H1 (cell line): Measurements from ENCODE around the gene CCNL2. TPM values are rescaled to one million over a fixed set of nuclear protein-coding genes. Genes with fewer than 3 reads are reported as not detected.

Experiments used
- CTCF ChIA-PET: fragments of 300-600 bp; sonication (Branson Sonifier 250); formaldehyde crosslinking; loops from one replicate; lab custom pipeline; 2021; ENCODE audit not compliant: partially characterized antibody; lab: Charles Lee
- POLR2A ChIA-PET: fragments of 300-600 bp; sonication (Branson Sonifier 250); formaldehyde crosslinking; loops from one replicate; lab custom pipeline; 2021; ENCODE audit warnings: inconsistent platforms; ENCODE audit not compliant: partially characterized antibody; lab: Charles Lee
- DNase-seq, 2 experiments: peaks; one replicate each; pipeline versions ENCODE4 v3.0.0 to v3.0.0-alpha.2; 2010 to 2022; ENCODE audit warnings: low spot score in 2 of 2, low read depth in 1 of 2, mixed read lengths in 1 of 2
- FAIRE-seq: peaks from 2 replicates; lab custom pipeline; 2011; peaks lifted over from hg19 to GRCh38; lab: Jason Lieb, UNC
- H2AFZ ChIP-seq: 2 replicates; pipeline ENCODE4 v1.8.1; 2012; ENCODE audit warnings: low read length, inconsistent platforms
- H2AK5ac ChIP-seq: 2 replicates; pipeline ENCODE4 v1.6.1; 2013; ENCODE audit warnings: low read depth, low read length
- H2BK120ac ChIP-seq: replicated peaks from 2 replicates; pipeline ENCODE3; 2013; ENCODE audit warnings: low read depth, low read length, inconsistent platforms
- H2BK12ac ChIP-seq: 2 replicates; pipeline ENCODE4 v1.6.1; 2013; ENCODE audit warnings: low read depth, low read length
- H2BK15ac ChIP-seq: 2 replicates; pipeline ENCODE4 v1.6.1; 2013; ENCODE audit warnings: low read length
- H2BK20ac ChIP-seq: 2 replicates; pipeline ENCODE4 v1.6.1; 2013; ENCODE audit warnings: low read length
- H2BK5ac ChIP-seq: 2 replicates; pipeline ENCODE4 v1.6.1; 2013; ENCODE audit warnings: low read depth, low read length
- H3K14ac ChIP-seq: 2 replicates; pipeline ENCODE4 v1.6.1; 2013; ENCODE audit warnings: inconsistent platforms; ENCODE audit not compliant: insufficient read length
- H3K18ac ChIP-seq: 2 replicates; pipeline ENCODE4 v1.6.1; 2013; ENCODE audit warnings: low read length; ENCODE audit errors: extremely low read depth
- H3K23ac ChIP-seq: 2 replicates; pipeline ENCODE4 v1.6.1; 2013; ENCODE audit warnings: inconsistent platforms; ENCODE audit not compliant: insufficient read length
- H3K23me2 ChIP-seq: 2 replicates; pipeline ENCODE4 v1.6.1; 2013; ENCODE audit warnings: low read depth, low read length
- H3K27ac ChIP-seq: 2 replicates; pipeline ENCODE4 v1.6.1; 2011; ENCODE audit warnings: low read depth, low read length, inconsistent platforms
- H3K27me3 ChIP-seq, 4 experiments: replicated peaks in 1 of 4; 1 replicate in 1 of 4; 2 replicates in 3 of 4; pipeline versions ENCODE4 v1.6.1 to v1.8.1; 2011 to 2013; ENCODE audit warnings: low read length in 3 of 4, mild to moderate bottlenecking in 3 of 4, inconsistent platforms in 2 of 4, mixed read lengths in 2 of 4, moderate library complexity in 1 of 4; ENCODE audit not compliant: control insufficient read depth in 3 of 4, insufficient read depth in 3 of 4; ENCODE audit errors: extremely low read depth in 1 of 4
- H3K36me3 ChIP-seq, 4 experiments: 2 replicates each; pipeline versions ENCODE4 v1.6.1 to v1.8.1; 2011 to 2013; ENCODE audit warnings: mild to moderate bottlenecking in 4 of 4, low read length in 3 of 4, moderate library complexity in 2 of 4, control low read depth in 1 of 4, inconsistent platforms in 1 of 4; ENCODE audit not compliant: insufficient read depth in 4 of 4, control insufficient read depth in 2 of 4
- H3K4ac ChIP-seq: replicated peaks from 2 replicates; pipeline ENCODE3; 2013; ENCODE audit warnings: low read length, low read depth, mixed read lengths, inconsistent platforms; ENCODE audit not compliant: insufficient read length
- H3K4me1 ChIP-seq, 4 experiments: replicated peaks in 1 of 4; 1 replicate in 1 of 4; 2 replicates in 3 of 4; pipeline versions ENCODE4 v1.6.1 to v1.8.1; 2011 to 2013; ENCODE audit warnings: low read length in 3 of 4, inconsistent platforms in 2 of 4, mixed read lengths in 1 of 4; ENCODE audit not compliant: insufficient read depth in 4 of 4, control insufficient read depth in 3 of 4
- H3K4me2 ChIP-seq, 2 experiments: 2 replicates each; pipeline versions ENCODE4 v1.6.1 to v1.8.1; 2011 to 2013; ENCODE audit warnings: low read depth in 2 of 2, low read length in 2 of 2, control low read depth in 1 of 2, inconsistent platforms in 1 of 2, mild to moderate bottlenecking in 1 of 2; ENCODE audit not compliant: insufficient read depth in 1 of 2
- H3K4me3 ChIP-seq, 4 experiments: fragments of 200-600, 300-600 bp in 1 of 4; sonication (generic), shearing (Covaris generic), sonication (Bioruptor Twin) in 1 of 4; 2 replicates each; pipeline versions ENCODE4 v1.5.1 to v1.8.1; 2011 to 2016; ENCODE audit warnings: low read length in 4 of 4, low read depth in 3 of 4, control low read depth in 2 of 4, inconsistent platforms in 2 of 4, mild to moderate bottlenecking in 2 of 4, mixed read lengths in 1 of 4, moderate library complexity in 1 of 4; ENCODE audit not compliant: insufficient read depth in 2 of 4; ENCODE audit errors: extremely low read depth in 1 of 4
- H3K56ac ChIP-seq: replicated peaks from 2 replicates; pipeline ENCODE3; 2013; ENCODE audit warnings: low read depth, mild to moderate bottlenecking, mixed read lengths, low read length, inconsistent platforms; ENCODE audit not compliant: insufficient read length
- H3K79me1 ChIP-seq: 2 replicates; pipeline ENCODE4 v1.6.1; 2013; ENCODE audit warnings: low read depth, low read length, control low read depth
- H3K79me2 ChIP-seq, 2 experiments: 2 replicates each; pipeline versions ENCODE4 v1.6.1 to v1.8.1; 2012 to 2013; ENCODE audit warnings: low read length in 2 of 2, mild to moderate bottlenecking in 2 of 2, inconsistent platforms in 1 of 2; ENCODE audit not compliant: insufficient read depth in 2 of 2, control insufficient read depth in 1 of 2
- H3K9ac ChIP-seq, 4 experiments: replicated peaks in 1 of 4; 1 replicate in 1 of 4; 2 replicates in 3 of 4; pipeline versions ENCODE4 v1.6.1 to v1.8.1; 2011 to 2013; ENCODE audit warnings: low read depth in 3 of 4, low read length in 3 of 4, control low read depth in 2 of 4, mild to moderate bottlenecking in 2 of 4, moderate library complexity in 2 of 4, inconsistent platforms in 1 of 4; ENCODE audit errors: extremely low read depth in 1 of 4
- H3K9me3 ChIP-seq, 2 experiments: 2 replicates each; pipeline versions ENCODE4 v1.6.1 to v1.8.1; 2012 to 2013; ENCODE audit warnings: mild to moderate bottlenecking in 2 of 2, moderate library complexity in 2 of 2, control low read depth in 1 of 2, inconsistent platforms in 1 of 2, low read depth in 1 of 2, low read length in 1 of 2, mixed read lengths in 1 of 2; ENCODE audit not compliant: insufficient read depth in 2 of 2
- H4K20me1 ChIP-seq, 2 experiments: replicated peaks in 1 of 2; 2 replicates each; pipeline versions ENCODE3 to v1.8.1; 2011 to 2013; ENCODE audit warnings: inconsistent platforms in 2 of 2, low read length in 2 of 2, mild to moderate bottlenecking in 1 of 2; ENCODE audit not compliant: insufficient read depth in 2 of 2, control insufficient read depth in 1 of 2
- H4K5ac ChIP-seq: 2 replicates; pipeline ENCODE4 v1.6.1; 2013; ENCODE audit warnings: low read length, low read depth, mixed read lengths, inconsistent platforms; ENCODE audit not compliant: insufficient read length
- H4K8ac ChIP-seq: 2 replicates; pipeline ENCODE4 v1.8.0; 2013; ENCODE audit warnings: mild to moderate bottlenecking, moderate library complexity, low read length, inconsistent platforms; ENCODE audit not compliant: insufficient read depth; ENCODE audit errors: extremely low read depth
- H4K91ac ChIP-seq: replicated peaks from 2 replicates; pipeline ENCODE3; 2013; ENCODE audit warnings: low read length, mixed read lengths, inconsistent platforms; ENCODE audit not compliant: insufficient read length
- BRCA1 ChIP-seq: IDR thresholded peaks from 2 replicates; pipeline ENCODE4 v1.6.1; 2012; ENCODE audit warnings: low read depth, low read length, improper control_type of control experiment
- CHD1 ChIP-seq: IDR thresholded peaks from 2 replicates; pipeline ENCODE4 v1.6.1; 2012; ENCODE audit warnings: low read depth, low read length, improper control_type of control experiment
- CREB1 ChIP-seq: IDR thresholded peaks from 2 replicates; pipeline ENCODE4 v1.6.1; 2012; ENCODE audit warnings: inconsistent platforms
- NANOG ChIP-seq: IDR thresholded peaks from 2 replicates; pipeline ENCODE4 v1.6.1; 2011; ENCODE audit warnings: low read length, low read depth, mild to moderate bottlenecking, inconsistent platforms; ENCODE audit not compliant: insufficient read depth, poor library complexity, severe bottlenecking
- NRF1 ChIP-seq: IDR thresholded peaks from 2 replicates; pipeline ENCODE4 v1.6.1; 2011; ENCODE audit warnings: mild to moderate bottlenecking, low read depth, low read length, improper control_type of control experiment
- SIN3A ChIP-seq, 2 experiments: IDR thresholded peaks in 1 of 2; conservative IDR thresholded peaks in 1 of 2; 2 replicates each; pipeline ENCODE4 v1.6.1; 2011 to 2012; ENCODE audit warnings: low read length in 2 of 2, improper control_type of control experiment in 1 of 2, low read depth in 1 of 2, mild to moderate bottlenecking in 1 of 2
- WGBS, 2 experiments: shearing (Covaris generic) in 1 of 2; methylation state at CpG; one replicate each; pipeline versions ENCODE4 v1.1.6 to v1.1.7; 2013 to 2015; ENCODE audit warnings: low lambda C conversion rate in 2 of 2, mixed read lengths in 2 of 2, inconsistent platforms in 1 of 2, low coverage in 1 of 2, missing lambda C conversion rate in 1 of 2; ENCODE audit not compliant: insufficient replicate concordance in 2 of 2, insufficient coverage in 1 of 2, insufficient read length in 1 of 2; ENCODE audit errors: extremely low coverage in 1 of 2, missing lambda C conversion rate in 1 of 2; 5-methylcytosine and 5-hydroxymethylcytosine counted together
- polyA plus RNA-seq, 7 experiments: library from polyadenylated mRNA; depleted of rRNA in 3 of 7; stranded (reverse) in 5 of 7; unstranded in 2 of 7; fragments of >200 nt in 5 of 7; fragments of 200-250 nt in 2 of 7; gene quantifications; 1 replicate in 5 of 7; 2 replicates in 1 of 7; 4 replicates in 1 of 7; pipeline versions ENCODE4 v1.2.1 to v1.2.3, GENCODE V29; 2011 to 2013; ENCODE audit warnings: missing spikeins in 2 of 7, mixed read lengths in 2 of 7
- total RNA-seq: library from RNA; stranded (reverse); fragmentation: NEBNext Ultra II Directional; extraction: Animal tissue kit (Norgen Biotek cat#: 25700); gene quantifications from 2 replicates; pipeline ENCODE4 v1.2.1, GENCODE V29; 2021
- TF ChIP-seq, protein P1 (sequence below): IDR thresholded peaks from 2 replicates; pipeline ENCODE4 v1.6.1; 2012; ENCODE audit warnings: low read length, inconsistent platforms
- TF ChIP-seq, protein P2 (sequence below): IDR thresholded peaks from 2 replicates; pipeline ENCODE4 v1.6.1; 2012; ENCODE audit warnings: inconsistent platforms

CCNL2 gene
- total and polyA plus RNA-seq, 2 of the 8 experiments (the other 6 are each of a cell fraction or from before 2014, with no cell fraction given), result 79.8 to 120 TPM

- DNase-seq (peak; percentile 94 to 99), FAIRE-seq (peak; percentile 96)
- Histone ChIP-seq H4K8ac (peak within 1 kb of the TSS; percentile 96), H2BK120ac (no peak within 1 kb of the TSS), H3K56ac (peak within 1 kb of the TSS; percentile 25), H2AFZ (no peak within 1 kb of the TSS), H3K23me2 (peaks cover 7% of the 10 kb centered on the region; the same call in 1 of the 2 replicates), H3K27ac (peak within 1 kb of the TSS; percentile 63; the same call in 1 of the 2 replicates), H3K9ac (peak within 1 kb of the TSS; percentile 81 to 94 (median 84)), H4K91ac (no peak within 1 kb of the TSS), H2BK20ac (no peak within 1 kb of the TSS), H3K14ac (no peak within 1 kb of the TSS), H4K20me1 (peaks cover 0 to 8% of the 10 kb centered on the region in 2 experiments), H3K23ac (no peak within 1 kb of the TSS), H3K36me3 (peaks cover 0 to 4% (median 0%) of the 10 kb centered on the region in 4 experiments; a peak in 1 of 8 replicates), H3K27me3 (no peaks in the 10 kb centered on the region), H3K4me2 (peak within 1 kb of the TSS; percentile 77 to 99), H4K5ac (peak within 1 kb of the TSS; percentile 10), H3K4me3 (peak within 1 kb of the TSS; percentile 87 to 97 (median 88)), H3K79me1 (peaks cover 3% of the 10 kb centered on the region; the same call in 1 of the 2 replicates), H3K9me3 (no peaks in the 10 kb centered on the region), H3K4ac (no peak within 1 kb of the TSS), H2BK12ac (no peak within 1 kb of the TSS), H3K79me2 (peaks cover 5 to 17% of the 10 kb centered on the region in 2 experiments; a peak in 3 of 4 replicates), H2AK5ac (no peak within 1 kb of the TSS), H2BK15ac (no peak within 1 kb of the TSS), H2BK5ac (peak within 1 kb of the TSS; percentile 44), H3K18ac (peak within 1 kb of the TSS; percentile 87; the same call in 1 of the 2 replicates), H3K4me1 (peaks cover 0 to 12% (median 9%) of the 10 kb centered on the region in 4 experiments; a peak in 5 of 7 replicates)
- ChIA-PET POLR2A (interaction anchor here (0.7 to 33.4 kb wide), 18 partner anchors 16 to 203 kb away, joined by 3 to 719 read pairs (median 4); partner anchors contain the start of genes CCNL2, DVL1, MRPL20 and MXRA8), CTCF (interaction anchor here (0.6 to 4.6 kb wide), 11 partner anchors 13 to 57 kb away, joined by 3 to 17 read pairs (median 4); partner anchors contain the start of gene CCNL2)
- WGBS, 2 experiments, result 2% methylated on average over 63 of the region's 85 CpGs; no CpG with 5 or more reads in 1 of the 2 experiments
- TF ChIP-seq CHD1 (no peak), CREB1 (peak; percentile 85), BRCA1 (peak; percentile 87), SIN3A (conservative IDR thresholded peaks at IDR 0.05 in 1 of 2, IDR thresholded peaks at IDR 0.05 in 1 of 2; ENCODE audit: low read depth in 1 of 2, low read length in 2 of 2) (peak in 1 of 2 experiments; percentile 97; a peak in 3 of 4 replicates), NANOG (no peak), NRF1 (no peak)
- TF ChIP-seq, protein P1, sequence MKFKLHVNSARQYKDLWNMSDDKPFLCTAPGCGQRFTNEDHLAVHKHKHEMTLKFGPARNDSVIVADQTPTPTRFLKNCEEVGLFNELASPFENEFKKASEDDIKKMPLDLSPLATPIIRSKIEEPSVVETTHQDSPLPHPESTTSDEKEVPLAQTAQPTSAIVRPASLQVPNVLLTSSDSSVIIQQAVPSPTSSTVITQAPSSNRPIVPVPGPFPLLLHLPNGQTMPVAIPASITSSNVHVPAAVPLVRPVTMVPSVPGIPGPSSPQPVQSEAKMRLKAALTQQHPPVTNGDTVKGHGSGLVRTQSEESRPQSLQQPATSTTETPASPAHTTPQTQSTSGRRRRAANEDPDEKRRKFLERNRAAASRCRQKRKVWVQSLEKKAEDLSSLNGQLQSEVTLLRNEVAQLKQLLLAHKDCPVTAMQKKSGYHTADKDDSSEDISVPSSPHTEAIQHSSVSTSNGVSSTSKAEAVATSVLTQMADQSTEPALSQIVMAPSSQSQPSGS, result peak; percentile 57; the same call in 1 of the 2 replicates
- TF ChIP-seq, protein P2, sequence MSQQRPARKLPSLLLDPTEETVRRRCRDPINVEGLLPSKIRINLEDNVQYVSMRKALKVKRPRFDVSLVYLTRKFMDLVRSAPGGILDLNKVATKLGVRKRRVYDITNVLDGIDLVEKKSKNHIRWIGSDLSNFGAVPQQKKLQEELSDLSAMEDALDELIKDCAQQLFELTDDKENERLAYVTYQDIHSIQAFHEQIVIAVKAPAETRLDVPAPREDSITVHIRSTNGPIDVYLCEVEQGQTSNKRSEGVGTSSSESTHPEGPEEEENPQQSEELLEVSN, result peak; percentile 71
These were observed 24.0 kb downstream of the CCNL2 start, which contains the start of gene AURKAIP1 for GRCh38 chr1:1374929-1375662. AURKAIP1 (minus strand) TSS chr1:1375207; CDS start chr1:1374756, 451 bp downstream.
